ENCODE measurements around the gene ATP6V1E1. TPM values are rescaled to one million over a fixed set of nuclear protein-coding genes. Genes with fewer than 3 reads are reported as not detected.

The ATP6V1E1 gene
- total and polyA plus RNA-seq, 10 of the 15 experiments (the other 5 are each of a cell fraction or from before 2014, with no cell fraction given) = 66.7 to 128 (median 87.9) TPM

DNA sequence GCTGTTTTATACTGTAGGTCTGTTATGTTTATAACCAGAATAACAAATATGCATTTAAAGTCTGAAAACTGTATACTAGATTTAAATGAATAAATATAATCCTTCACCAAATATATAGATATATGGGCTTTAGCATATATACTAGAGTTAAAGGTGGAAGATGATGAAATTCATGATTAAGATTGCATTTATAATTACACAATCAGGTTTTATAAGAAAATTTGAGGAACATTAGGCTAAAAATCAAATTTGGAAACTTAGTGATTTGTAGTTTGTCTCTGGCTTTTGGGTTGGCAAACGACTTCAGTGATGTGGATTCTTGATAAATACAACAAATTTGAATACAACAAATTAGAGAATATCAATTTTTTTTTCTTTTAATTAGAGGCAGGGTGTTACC, 20.0 kb upstream of the ATP6V1E1 start (continued):
- TF ChIP-seq TCF3 (IDR thresholded peaks at IDR 0.05; ENCODE audit: borderline replicate concordance, insufficient read depth, low read depth, low read length) (no peak), CHD4 (IDR thresholded peaks at IDR 0.05) (no peak)

DNA sequence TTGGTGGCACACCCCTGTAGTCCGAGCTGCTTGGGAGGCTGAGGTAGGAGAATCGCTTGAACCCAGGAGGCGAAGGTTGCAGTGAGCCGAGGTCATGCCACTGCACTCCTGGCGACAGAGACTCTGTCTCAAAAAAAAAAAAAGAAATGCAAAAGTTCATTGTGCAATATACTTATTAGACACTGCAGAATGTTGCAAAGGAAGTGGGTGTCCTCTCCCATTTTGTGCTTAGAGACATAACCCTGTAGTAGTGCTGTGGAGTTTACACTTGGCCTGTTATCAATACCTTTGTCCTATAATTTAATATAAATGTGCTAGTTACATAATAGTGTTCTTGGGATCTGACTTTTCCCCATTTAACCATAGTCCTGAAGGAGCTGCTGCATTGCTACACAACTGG, 19.4 kb upstream of the ATP6V1E1 start:
- Histone ChIP-seq H3K27me3 (replicated peaks in 1 of 2; ENCODE audit: control insufficient read depth in 2 of 2, insufficient read depth in 2 of 2, low read length in 1 of 2) (no peaks in the 10 kb centered on the region), H3K79me2 (ENCODE audit: control insufficient read depth, insufficient read depth, low read length) (no peaks in the 10 kb centered on the region), H3K9me3 (replicated peaks; ENCODE audit: control insufficient read depth, insufficient read depth, low read length) (no peaks in the 10 kb centered on the region), H2AFZ (ENCODE audit: control insufficient read depth, low read depth, low read length) (no peak overlapping the region), H3K36me3 (ENCODE audit: control insufficient read depth in 2 of 2, insufficient read depth in 2 of 2, low read length in 1 of 2) (no peaks in the 10 kb centered on the region), H3K9ac (ENCODE audit: control insufficient read depth, insufficient read depth, low read length) (no peak overlapping the region), H4K20me1 (ENCODE audit: control insufficient read depth, insufficient read depth) (no peaks in the 10 kb centered on the region), H3K27ac (ENCODE audit: control insufficient read depth, insufficient read depth) (no peak overlapping the region), H3K4me3 (no peak overlapping the region), H3K4me1 (ENCODE audit: control insufficient read depth, insufficient read depth, low read length) (no peaks in the 10 kb centered on the region), H3K4me2 (ENCODE audit: control insufficient read depth, insufficient read depth) (no peak overlapping the region)
- no TSS peak for BruUV-seq (replicated peaks)
- SMC1A ChIA-PET (ENCODE audit: uncharacterized antibody, unreplicated experiment) = no interaction called here
- POLR2A ChIA-PET = no interaction called here
- ATAC-seq (no peak), FAIRE-seq (no peak), DNase-seq (ENCODE audit: low read depth, low spot score) (no peak)
- CTCF ChIA-PET = interaction anchor here (1.3 kb wide), 1 partner anchor 9 kb away, joined by 4 read pairs; the partner anchor contains the start of gene BCL2L13
- in situ Hi-C loops (cut with MboI) = loop anchor here (25.0 kb wide), 1 partner anchor 1789 kb away; the partner anchor contains the start of genes C22orf39, HIRA and MRPL40
- intact Hi-C loops (cut with micrococcal nuclease; ENCODE audit: unreplicated experiment) = no loop called here
- 92% methylated on average over 5 of the region's 5 CpGs for WGBS (ENCODE audit: insufficient coverage, insufficient replicate concordance, low lambda C conversion rate, missing lambda C conversion rate)
- RAD21 ChIA-PET (ENCODE audit: unreplicated experiment) = no interaction called here
- TF ChIP-seq NRF1 (conservative IDR thresholded peaks at IDR 0.05; ENCODE audit: low read depth, low read length) (no peak), RBBP5 (conservative IDR thresholded peaks at IDR 0.05) (no peak), JUNB (IDR thresholded peaks at IDR 0.05) (no peak), HDGF (IDR thresholded peaks at IDR 0.05) (no peak), NBN (IDR thresholded peaks at IDR 0.05) (no peak), NFYA (IDR thresholded peaks at IDR 0.05; ENCODE audit: borderline replicate concordance, low read depth, low read length) (no peak), ZZZ3 (IDR thresholded peaks at IDR 0.05; ENCODE audit: control insufficient read depth, insufficient read length, low read depth) (no peak), EGR1 (IDR thresholded peaks at IDR 0.05; ENCODE audit: borderline replicate concordance in 1 of 2, low read depth in 2 of 2, low read length in 2 of 2) (no peak), SREBF1 (IDR thresholded peaks at IDR 0.05; ENCODE audit: low read length) (no peak), SIX5 (IDR thresholded peaks at IDR 0.05; ENCODE audit: low read depth, low read length, severe bottlenecking) (no peak), ZNF207 (IDR thresholded peaks at IDR 0.05; ENCODE audit: borderline replicate concordance) (no peak), FOXK2 (IDR thresholded peaks at IDR 0.05) (no peak), TCF12 (IDR thresholded peaks at IDR 0.05; ENCODE audit: low read depth, low read length) (no peak)
- TF ChIP-seq, protein P1, sequence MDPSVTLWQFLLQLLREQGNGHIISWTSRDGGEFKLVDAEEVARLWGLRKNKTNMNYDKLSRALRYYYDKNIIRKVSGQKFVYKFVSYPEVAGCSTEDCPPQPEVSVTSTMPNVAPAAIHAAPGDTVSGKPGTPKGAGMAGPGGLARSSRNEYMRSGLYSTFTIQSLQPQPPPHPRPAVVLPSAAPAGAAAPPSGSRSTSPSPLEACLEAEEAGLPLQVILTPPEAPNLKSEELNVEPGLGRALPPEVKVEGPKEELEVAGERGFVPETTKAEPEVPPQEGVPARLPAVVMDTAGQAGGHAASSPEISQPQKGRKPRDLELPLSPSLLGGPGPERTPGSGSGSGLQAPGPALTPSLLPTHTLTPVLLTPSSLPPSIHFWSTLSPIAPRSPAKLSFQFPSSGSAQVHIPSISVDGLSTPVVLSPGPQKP (IDR thresholded peaks at IDR 0.05; ENCODE audit: low read depth, low read length) = no peak
- TF ChIP-seq, protein P2, sequence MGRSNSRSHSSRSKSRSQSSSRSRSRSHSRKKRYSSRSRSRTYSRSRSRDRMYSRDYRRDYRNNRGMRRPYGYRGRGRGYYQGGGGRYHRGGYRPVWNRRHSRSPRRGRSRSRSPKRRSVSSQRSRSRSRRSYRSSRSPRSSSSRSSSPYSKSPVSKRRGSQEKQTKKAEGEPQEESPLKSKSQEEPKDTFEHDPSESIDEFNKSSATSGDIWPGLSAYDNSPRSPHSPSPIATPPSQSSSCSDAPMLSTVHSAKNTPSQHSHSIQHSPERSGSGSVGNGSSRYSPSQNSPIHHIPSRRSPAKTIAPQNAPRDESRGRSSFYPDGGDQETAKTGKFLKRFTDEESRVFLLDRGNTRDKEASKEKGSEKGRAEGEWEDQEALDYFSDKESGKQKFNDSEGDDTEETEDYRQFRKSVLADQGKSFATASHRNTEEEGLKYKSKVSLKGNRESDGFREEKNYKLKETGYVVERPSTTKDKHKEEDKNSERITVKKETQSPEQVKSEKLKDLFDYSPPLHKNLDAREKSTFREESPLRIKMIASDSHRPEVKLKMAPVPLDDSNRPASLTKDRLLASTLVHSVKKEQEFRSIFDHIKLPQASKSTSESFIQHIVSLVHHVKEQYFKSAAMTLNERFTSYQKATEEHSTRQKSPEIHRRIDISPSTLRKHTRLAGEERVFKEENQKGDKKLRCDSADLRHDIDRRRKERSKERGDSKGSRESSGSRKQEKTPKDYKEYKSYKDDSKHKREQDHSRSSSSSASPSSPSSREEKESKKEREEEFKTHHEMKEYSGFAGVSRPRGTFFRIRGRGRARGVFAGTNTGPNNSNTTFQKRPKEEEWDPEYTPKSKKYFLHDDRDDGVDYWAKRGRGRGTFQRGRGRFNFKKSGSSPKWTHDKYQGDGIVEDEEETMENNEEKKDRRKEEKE (IDR thresholded peaks at IDR 0.05) = no peak
- TF ChIP-seq, protein P3, sequence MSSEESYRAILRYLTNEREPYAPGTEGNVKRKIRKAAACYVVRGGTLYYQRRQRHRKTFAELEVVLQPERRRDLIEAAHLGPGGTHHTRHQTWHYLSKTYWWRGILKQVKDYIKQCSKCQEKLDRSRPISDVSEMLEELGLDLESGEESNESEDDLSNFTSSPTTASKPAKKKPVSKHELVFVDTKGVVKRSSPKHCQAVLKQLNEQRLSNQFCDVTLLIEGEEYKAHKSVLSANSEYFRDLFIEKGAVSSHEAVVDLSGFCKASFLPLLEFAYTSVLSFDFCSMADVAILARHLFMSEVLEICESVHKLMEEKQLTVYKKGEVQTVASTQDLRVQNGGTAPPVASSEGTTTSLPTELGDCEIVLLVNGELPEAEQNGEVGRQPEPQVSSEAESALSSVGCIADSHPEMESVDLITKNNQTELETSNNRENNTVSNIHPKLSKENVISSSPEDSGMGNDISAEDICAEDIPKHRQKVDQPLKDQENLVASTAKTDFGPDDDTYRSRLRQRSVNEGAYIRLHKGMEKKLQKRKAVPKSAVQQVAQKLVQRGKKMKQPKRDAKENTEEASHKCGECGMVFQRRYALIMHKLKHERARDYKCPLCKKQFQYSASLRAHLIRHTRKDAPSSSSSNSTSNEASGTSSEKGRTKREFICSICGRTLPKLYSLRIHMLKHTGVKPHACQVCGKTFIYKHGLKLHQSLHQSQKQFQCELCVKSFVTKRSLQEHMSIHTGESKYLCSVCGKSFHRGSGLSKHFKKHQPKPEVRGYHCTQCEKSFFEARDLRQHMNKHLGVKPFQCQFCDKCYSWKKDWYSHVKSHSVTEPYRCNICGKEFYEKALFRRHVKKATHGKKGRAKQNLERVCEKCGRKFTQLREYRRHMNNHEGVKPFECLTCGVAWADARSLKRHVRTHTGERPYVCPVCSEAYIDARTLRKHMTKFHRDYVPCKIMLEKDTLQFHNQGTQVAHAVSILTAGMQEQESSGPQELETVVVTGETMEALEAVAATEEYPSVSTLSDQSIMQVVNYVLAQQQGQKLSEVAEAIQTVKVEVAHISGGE (CRISPR knock-in tag; IDR thresholded peaks at IDR 0.05) = no peak

Data from GM12878 (cell line).